NCI-H128 (cell line): ENCODE measurements around the gene RHCE.
"Not testable (repeated sequence)": the region's sequence is repeated elsewhere in the genome, so short reads cannot be mapped to it uniquely, and the experiment has no call there.

Source experiments
- DNase-seq: peaks from one replicate; lab custom pipeline; 2025; ENCODE audit not compliant: unreplicated experiment; lab: John Stamatoyannopoulos, UW

Gene RHCE

GRCh38 chr1:25433389-25434186 is 13.0 kb upstream of the RHCE start:
- no peak for DNase-seq

- no peak for DNase-seq
Measured at GRCh38 chr1:25432749-25433388, 12.2 kb upstream of the RHCE start.

GRCh38 chr1:25431955-25432719 is 11.5 kb upstream of the RHCE start:
- DNase-seq, result no peak

GRCh38 chr1:25430967-25431881 is 10.6 kb upstream of the RHCE start:
- DNase-seq, result no peak

GRCh38 chr1:25430073-25430966 is 9.7 kb upstream of the RHCE start, which contains the start of gene MACO1:
Gene MACO1 (plus strand): TSS chr1:25430897. CDS start chr1:25431099, 202 bp downstream.
- DNase-seq, result peak; percentile 98

- DNase-seq, result no peak
Measured at GRCh38 chr1:25428475-25429166, 8.0 kb upstream of the RHCE start.

GRCh38 chr1:25427696-25428095 is 7.1 kb upstream of the RHCE start:
- DNase-seq, result no peak

- DNase-seq, result no peak
Measured at GRCh38 chr1:25425098-25426085, 4.8 kb upstream of the RHCE start.

GRCh38 chr1:25423206-25423605 is 2.6 kb upstream of the RHCE start:
- not testable (repeated sequence) for DNase-seq

GRCh38 chr1:25419339-25419738 is 1.3 kb downstream of the RHCE start:
- not testable (repeated sequence) for DNase-seq

GRCh38 chr1:25417280-25417679 is 3.3 kb downstream of the RHCE start:
- not testable (repeated sequence) for DNase-seq

GRCh38 chr1:25414578-25414977 is 6.0 kb downstream of the RHCE start:
- not testable (repeated sequence) for DNase-seq

GRCh38 chr1:25414157-25414556 is 6.5 kb downstream of the RHCE start:
- not testable (repeated sequence) for DNase-seq

- DNase-seq, result not testable (repeated sequence)
Measured at GRCh38 chr1:25412872-25413623, 7.6 kb downstream of the RHCE start.

- not testable (repeated sequence) for DNase-seq
Measured at GRCh38 chr1:25409641-25410427, 10.8 kb downstream of the RHCE start.

- DNase-seq, result not testable (repeated sequence)
Measured at GRCh38 chr1:25405731-25406305, 14.8 kb downstream of the RHCE start.
